COR-L47 (cell line): ENCODE measurements around the gene SIDT2.
"Not testable (repeated sequence)": the region's sequence is repeated elsewhere in the genome, so short reads cannot be mapped to it uniquely, and the experiment has no call there.

Experiments
- DNase-seq: peaks from one replicate; lab custom pipeline; 2025; lab: John Stamatoyannopoulos, UW

Gene SIDT2

DNA sequence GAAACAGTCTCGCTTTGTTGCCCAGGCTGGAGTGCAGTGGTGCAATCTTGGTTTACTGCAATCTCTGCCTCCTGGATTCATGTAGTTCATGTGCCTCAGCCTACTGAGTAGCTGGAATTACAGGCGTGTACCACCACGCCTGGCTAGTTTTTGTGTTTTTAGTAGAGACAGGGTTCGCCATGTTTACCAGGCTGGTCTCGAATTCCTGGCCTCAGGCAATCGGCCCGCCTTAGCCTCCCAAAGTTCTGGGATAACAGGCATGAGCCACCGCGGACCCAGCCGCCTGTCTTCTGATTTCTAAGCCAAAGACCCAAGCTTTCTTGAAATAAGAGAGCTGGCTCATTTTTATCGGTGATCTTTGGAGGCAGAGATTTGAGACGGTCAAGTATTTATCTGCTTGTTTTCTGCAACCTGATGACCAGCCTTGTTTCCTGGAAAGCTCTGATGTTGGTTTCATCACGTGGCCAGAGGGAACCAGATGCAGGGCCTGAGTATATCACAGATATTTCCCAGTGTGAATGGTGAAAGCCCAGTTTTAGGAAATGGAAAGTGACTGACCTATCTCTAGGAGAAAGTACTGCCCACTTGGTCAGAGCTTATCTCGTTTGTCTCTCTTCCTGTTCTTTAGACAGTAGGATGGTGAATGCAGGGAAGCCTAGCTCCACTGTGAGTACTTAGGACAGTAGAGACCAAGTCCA is 5.7 kb upstream of the SIDT2 start:
- no peak for DNase-seq

DNA sequence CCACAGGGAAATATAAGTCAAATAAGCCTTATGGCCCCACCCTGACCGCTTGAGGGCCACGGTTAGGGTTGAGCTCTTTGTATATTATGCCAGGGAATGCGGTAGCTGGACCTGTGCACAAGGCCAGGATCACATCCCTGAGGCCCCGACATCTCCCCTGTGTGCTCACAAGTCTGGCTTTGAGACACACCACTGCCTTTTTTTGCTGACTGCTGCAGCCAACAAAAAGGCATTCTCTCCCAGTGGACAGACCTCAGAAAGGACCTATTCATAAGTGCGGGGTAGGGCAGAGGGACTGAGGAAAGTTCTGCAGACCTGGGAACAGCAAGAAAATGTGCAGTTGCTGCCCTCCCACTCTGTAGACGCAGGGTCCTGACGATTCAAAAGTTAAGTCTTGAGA is 3.4 kb upstream of the SIDT2 start:
- no peak for DNase-seq

DNA sequence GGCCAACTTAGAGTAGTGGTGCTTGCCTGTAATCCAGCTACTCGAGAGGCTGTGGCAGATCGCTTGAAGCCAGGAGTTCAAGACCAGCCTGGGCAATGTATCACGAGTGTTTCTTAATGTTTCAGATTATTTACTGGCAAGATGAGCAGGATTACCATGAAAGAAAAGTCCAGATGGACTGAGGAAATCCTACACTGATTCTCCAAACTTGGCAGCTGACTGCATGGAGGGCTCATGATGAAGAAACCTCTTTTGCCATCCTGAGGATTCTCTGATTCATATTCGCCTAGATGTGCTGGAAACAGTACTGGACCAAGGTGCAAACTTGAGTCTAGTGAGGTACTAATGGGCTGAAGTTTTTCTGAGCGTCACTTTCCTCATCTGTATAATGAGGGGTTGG is 2.8 kb upstream of the SIDT2 start:
- DNase-seq, result no peak

DNA sequence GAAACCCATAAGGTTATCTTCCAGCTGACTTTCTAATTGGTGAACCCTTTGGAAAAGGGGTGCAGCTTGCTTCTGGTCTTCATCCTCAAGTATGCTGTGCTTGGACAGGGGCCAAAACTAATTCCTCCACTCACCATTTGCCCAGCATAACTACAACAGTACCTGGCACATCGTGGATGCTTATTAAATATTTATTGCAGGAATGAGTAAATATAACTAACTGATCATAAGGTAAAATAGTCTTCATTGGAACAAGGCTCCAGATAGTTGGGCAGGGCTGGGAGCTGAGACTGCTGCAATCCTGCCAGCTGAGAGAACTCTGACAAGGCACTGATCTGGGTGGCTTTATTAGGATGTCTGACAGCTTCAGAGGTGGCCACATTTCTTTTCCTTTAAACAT is 2.4 kb upstream of the SIDT2 start:
- no peak for DNase-seq

DNA sequence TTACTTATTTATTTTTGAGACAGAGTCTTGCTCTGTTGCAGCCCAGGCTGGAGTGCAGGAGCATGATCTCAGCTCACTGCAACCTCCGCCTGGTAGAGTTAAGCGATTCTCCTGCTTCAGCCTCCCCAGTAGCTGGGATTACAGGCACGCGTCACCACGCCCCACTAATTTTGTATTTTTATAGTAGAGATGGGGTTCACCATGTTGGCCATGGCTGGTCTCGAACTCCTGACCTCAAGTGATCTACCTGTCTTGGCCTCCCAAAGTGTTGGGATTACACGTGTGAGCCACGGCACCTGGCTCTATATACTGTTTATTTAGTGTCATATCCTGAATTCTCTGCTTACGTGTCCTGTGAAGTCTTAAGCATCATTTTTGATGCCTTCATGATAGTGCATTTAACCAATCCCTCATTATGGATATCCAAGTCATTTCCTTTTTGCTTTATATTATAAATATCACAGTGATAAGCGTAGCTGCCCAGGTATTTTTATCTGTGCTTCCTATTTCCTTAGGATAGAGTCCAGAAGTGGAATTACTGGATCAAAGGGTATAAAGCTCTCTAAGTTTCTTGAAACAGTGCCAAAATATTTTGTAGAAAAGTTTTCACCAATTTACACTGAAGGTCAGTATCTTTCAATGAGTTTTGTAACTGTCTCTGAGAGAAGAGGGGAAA is 871 bp upstream of the SIDT2 start:
- DNase-seq, result no peak

DNA sequence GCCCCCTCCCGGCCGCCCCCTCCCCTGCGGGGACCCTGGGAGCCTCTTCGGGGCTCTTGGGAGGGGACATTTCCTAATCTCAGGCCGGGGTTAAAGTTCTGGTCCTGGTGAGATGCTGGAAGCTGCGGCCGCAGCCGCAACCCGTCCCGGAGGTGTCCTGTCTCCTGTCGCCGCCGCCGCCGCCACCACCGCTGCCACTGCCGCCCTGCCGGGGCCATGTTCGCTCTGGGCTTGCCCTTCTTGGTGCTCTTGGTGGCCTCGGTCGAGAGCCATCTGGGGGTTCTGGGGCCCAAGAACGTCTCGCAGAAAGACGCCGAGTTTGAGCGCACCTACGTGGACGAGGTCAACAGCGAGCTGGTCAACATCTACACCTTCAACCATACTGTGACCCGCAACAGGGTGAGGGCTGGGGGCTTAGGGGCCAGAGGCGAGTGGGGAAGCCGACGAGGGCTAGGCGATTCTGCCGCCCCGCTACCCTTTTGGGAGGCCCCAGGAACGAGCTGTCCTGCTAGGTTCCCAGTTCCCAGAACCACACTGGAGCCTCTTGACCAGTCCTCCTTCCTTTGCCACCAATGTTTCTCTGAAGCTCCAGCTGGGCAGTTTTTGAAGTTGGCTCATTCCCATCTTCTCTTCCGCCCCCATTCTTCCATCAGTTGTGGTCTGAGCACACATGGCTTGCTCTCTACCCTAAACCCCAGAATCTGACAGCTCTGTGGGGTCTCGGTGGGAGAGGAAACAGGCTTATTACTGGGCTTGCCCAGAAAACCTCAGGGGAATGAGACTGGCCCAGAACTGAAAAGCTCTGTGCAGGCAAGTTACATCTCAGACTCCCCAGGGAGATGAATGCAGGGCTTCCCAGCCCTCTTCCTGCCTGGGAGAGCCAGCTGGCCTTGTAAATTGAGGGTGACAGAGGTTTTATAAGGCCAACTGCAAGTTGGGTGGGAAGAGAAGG is 781 bp downstream of the SIDT2 start:
- DNase-seq, result no peak

DNA sequence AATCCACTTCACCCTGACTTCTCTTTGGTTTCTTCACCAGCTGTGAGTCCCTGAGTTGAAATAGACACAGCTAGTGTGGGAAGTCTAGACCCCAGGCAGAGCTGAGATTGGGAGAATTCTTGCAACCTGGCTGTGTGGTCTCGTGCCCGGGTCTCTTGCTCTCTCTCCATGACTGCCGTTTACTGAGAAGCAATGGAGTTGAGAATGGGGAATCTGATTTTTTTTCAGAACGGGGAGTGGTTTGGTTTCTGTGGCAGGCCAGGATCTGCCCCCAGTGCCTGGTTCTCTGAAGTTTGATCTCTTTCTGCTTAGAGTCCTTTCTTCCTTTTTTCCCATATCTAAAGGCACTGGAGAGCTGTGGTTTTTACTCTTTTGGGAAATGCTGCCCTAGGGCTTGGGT is 1.5 kb downstream of the SIDT2 start:
- no peak for DNase-seq

DNA sequence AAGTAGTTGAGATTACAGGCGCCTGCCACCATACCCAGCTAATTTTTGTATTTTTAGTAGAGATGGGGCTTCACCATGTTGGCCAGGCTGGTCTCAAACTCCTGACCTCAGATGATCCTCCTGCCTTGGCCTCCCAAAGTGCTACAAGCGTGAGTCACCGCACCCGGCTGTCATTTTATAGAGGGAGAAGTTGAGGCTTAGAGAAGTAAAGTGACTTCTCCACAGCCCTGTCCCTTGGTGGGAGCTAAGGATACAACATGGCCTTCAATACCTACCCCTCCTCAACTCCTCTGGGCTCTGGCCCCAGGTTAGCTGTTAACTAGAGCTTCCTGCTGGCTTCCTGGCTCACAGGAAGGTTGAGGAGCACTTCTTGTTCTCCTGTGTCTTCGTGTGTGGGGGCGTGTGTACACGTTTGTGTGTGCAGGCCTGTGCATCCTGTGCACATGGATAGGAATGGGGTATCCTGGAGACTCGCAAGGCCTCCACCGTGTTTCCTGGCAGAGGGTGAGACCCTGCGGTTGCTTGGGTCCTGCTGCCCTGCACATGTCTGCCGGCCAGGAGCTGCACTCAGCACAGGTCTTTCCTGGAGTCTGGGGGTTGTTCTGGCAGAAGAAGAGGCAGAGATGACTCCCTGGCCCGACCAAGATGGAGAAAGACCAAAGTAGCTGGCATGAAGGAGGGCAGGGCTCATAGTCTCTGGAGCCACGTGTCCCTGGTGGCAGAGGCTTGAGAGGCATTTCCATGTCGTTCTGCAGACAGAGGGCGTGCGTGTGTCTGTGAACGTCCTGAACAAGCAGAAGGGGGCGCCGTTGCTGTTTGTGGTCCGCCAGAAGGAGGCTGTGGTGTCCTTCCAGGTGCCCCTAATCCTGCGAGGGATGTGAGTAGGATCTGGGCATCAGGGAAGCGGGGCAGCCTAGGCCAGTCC is 2.4 kb downstream of the SIDT2 start:
- DNase-seq, result peak; percentile 56

DNA sequence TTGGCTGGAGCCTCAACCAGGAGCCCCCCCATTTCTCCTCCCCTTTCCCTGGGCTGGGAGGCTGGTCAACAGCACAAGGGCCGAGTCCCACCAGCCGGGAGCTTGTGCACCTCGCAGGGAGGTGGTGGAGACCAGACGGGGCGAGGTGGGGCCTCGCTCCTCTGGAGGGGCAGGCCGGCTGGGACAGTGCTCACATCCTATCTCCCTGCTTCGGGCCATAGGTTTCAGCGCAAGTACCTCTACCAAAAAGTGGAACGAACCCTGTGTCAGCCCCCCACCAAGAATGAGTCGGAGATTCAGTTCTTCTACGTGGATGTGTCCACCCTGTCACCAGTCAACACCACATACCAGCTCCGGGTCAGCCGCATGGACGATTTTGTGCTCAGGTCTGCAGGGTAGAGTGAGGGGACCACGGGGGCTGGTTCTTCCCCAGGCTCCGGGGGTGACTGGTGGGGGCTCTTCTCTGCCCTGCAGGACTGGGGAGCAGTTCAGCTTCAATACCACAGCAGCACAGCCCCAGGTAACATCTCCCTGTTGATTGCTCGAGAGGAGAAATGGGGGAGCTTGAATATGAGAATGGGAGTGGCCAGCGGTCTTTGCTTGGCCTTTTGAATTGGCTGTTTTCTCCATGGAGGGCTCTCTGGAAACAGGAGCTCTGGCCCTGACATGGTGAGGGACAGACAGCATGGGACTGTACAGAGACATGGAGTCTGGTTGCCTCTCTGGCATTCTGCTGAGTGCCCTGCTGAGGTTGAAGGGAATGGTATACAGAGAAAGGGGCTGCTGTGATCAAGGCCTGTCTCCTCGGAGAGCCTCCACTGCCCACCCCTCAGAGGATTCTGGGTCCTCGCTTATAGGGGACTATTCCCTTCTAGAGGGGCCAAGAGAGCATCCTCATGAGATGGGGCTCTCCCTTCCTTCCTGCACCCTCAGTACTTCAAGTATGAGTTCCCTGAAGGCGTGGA is 3.3 kb downstream of the SIDT2 start:
- no peak for DNase-seq

DNA sequence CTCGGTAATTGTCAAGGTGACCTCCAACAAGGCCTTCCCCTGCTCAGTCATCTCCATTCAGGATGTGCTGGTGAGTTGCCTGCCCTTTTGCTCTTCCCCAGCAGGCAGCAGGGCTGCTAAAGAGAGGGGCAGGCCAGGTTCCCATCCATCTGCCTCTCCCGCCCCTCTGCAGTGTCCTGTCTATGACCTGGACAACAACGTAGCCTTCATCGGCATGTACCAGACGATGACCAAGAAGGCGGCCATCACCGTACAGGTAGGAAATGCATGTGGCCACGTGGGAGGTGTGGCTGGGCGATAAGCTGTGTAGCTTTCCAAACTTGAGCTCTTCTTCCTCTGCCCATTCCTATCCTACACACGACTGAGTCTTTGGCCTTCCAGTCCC is 4.0 kb downstream of the SIDT2 start:
- DNase-seq, result no peak

DNA sequence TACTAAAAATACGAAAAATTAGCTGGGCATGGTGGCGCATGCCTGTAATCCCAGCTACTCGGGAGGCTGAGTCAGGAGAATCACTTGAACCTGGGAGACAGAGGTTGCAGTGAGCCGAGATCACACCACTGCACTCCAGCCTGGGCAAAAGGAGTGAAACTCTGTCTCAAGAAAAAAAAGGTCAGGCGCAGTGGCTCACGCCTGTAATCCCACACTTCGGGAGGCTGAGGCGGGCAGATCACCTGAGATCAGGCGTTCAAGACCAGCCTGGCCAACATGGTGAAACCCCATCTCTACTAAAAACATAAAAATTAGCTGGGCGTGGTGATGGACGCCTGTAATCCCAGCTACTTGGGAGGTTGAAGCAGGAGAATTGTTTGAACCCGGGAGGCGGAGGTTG is 4.6 kb downstream of the SIDT2 start:
- DNase-seq, result not testable (repeated sequence)

DNA sequence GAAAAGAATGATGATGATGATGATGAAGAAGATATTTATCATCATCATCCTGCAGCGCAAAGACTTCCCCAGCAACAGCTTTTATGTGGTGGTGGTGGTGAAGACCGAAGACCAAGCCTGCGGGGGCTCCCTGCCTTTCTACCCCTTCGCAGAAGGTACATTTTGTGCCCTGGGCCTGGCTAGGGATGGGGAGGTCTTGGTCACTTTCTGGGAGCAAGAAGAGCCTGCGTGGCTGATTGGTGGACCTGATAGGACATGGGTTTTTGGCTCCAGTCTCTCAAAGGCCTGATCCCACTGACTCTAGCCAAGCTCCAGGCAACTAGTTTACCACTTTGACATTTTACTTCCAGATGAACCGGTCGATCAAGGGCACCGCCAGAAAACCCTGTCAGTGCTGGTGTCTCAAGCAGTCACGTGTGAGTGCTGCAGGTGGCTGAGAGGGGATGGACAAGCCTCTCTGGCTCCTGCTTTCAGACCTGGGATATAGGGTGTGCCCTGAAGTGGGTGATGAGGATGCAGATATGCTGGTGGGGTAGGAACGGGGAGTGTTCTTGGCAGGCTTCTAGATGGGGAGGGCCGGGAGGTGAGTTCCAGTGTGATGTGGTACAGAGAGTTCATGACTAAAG is 5.3 kb downstream of the SIDT2 start:
- no peak for DNase-seq

DNA sequence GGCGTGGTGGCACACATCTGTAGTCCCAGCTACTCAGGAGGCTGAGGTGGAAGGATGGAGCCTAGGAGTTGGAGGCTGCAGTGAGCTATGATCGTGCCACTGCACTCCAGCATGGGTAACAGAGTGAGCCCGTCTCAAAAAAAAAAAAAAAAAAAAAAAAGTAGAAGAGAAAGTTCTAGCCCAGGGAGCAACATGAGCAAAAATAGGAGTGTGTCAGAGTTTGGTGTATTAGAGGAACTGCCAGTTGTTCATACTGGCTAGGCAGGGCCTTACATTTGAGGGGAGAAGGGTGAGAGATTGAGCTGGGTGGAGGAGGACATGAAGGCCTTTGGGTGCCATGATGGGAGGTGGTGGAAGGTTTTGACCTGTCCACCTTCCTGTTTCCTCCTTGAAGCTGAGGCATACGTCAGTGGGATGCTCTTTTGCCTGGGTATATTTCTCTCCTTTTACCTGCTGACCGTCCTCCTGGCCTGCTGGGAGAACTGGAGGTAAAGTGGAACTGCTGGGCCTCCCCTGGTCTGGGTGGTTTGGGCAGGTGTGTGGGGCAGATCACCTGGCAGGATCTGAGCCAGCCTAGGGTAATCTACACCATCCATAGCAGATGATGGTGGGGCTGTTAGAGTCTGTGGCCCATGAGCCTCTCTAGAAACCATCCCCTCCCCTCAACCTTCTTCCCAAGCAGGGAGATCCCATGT is 7.3 kb downstream of the SIDT2 start:
- no peak for DNase-seq

DNA sequence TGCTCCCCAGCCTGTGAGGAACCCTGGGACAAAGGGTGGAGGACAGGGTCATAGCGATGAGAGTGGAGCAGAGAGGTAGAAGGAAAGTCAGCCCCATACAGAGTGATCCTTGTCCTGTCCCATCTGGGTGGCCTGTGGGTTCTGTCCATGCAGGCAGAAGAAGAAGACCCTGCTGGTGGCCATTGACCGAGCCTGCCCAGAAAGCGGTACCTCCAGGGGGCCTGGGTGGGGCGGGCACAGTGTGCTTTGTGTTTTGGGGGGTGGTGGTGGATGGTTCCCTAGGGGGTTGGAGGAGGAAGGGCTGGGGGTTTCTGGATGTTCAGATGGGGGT is 7.9 kb downstream of the SIDT2 start:
- DNase-seq, result no peak

DNA sequence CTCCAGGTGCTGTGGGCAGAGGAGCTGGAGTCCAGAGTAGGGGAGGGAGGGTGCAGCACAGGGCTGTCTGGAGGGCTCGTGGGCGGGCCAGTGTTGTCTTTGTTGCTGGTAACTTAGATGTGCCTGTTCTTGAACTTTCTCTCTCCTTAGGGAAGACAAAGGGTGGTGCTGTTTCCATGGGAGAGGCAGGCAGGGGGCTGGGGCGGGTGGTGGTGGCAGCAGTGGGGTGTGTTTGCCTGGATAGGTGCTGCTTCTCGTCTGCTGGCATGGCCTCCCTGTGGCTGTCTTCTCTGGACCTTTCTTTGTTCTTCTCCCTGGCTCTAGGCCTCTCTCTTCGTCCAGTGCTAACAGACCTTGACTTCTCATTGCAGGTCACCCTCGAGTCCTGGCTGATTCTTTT is 8.5 kb downstream of the SIDT2 start:
- DNase-seq, result no peak

DNA sequence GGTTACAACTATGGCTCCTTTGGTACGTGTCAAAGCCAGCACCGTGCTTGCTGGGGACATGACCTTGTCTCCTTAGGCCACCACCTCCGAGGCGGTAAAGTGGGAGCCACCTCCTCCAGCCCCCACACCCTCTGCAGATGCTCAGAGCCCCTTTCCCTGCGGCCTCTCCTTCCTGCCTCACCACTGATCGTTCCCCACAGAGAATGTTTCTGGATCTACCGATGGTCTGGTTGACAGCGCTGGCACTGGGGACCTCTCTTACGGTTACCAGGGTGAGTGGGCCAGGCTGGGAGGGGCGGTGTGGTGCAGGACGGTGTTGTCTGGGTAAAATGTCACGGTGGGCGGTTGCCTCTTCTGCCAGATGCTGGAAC is 8.9 kb downstream of the SIDT2 start:
- DNase-seq, result no peak

DNA sequence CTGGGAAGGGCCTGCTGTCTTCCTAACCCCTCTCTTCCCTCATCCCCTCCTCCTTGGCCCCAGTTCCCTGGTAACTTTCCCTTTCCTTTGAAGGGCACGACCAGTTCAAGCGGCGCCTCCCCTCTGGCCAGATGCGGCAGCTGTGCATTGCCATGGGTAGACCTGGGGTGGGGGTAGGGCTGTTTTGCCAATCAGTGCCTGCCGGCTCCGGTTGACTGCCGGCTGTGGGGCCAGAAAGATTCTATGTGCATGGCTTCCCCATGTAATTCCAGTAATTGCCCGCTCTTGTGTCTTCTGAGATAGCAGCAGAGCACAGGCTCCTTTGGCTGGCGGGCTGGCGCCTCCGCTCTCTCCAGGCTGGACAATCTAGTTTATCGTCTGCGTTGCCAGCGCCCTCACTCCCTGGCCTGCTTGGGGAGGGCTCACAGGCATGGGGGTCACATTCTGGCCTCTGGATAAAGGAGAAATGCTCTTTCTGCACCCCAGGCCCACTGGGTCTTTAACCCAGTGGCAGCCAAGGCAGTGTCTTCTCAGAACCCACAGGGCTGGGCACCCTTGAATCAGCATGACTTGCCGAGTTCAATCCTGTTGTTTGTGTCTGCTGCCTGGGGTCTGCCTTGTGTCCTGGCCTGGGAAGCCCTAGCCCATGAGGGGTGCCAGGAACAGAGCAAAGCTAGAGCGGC is 9.4 kb downstream of the SIDT2 start:
- no peak for DNase-seq

DNA sequence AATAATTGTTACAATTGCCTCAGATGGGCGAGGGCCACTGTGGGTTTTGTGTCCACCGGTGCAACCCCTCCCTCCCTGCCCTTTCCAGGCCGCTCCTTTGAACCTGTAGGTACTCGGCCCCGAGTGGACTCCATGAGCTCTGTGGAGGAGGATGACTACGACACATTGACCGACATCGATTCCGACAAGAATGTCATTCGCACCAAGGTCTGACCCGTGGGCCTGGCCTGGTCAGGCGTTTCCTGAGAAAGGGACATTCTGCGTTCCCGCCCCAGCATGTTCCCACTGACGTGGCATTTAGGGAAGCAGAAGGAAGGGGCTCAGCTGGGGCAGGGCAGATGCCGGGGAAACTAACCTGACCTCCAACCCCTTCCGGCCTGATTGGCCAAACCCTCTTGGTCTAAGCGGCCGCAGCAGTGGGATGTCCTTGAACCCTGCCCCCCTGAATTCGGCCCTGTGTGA is 10.1 kb downstream of the SIDT2 start:
- DNase-seq, result no peak
